Epithelial cell of esophagus (primary cell): ENCODE data around the gene SLC18A2.

ENCODE experiments used
- DNase-seq: peaks from one replicate; pipeline ENCODE4 v3.0.0; 2010; ENCODE audit warnings: low read depth
- H3K4me3 ChIP-seq: 2 replicates; pipeline ENCODE4 v1.5.1; 2011; ENCODE audit warnings: mild to moderate bottlenecking, low read length, control low read depth
- CTCF ChIP-seq: IDR thresholded peaks from 2 replicates; pipeline ENCODE4 v1.5.1; 2011; ENCODE audit warnings: low read depth, mild to moderate bottlenecking, low read length, control low read depth, inconsistent platforms; ENCODE audit not compliant: insufficient read depth; ENCODE audit errors: missing control alignments

SLC18A2 gene

GRCh38 chr10:117268907-117269306, 28.0 kb downstream of the SLC18A2 start:
- no peak overlapping the region for H3K4me3 ChIP-seq
- no peak for DNase-seq
- no peak for TF ChIP-seq CTCF

GRCh38 chr10:117271427-117271826, 30.5 kb downstream of the SLC18A2 start:
- no peak for TF ChIP-seq CTCF
- H3K4me3 ChIP-seq: no peak overlapping the region
- DNase-seq: peak; percentile 77

GRCh38 chr10:117272195-117273076, 31.5 kb downstream of the SLC18A2 start:
- H3K4me3 ChIP-seq: no peak overlapping the region
- TF ChIP-seq CTCF: no peak
- no peak for DNase-seq

- H3K4me3 ChIP-seq: no peak overlapping the region
- TF ChIP-seq CTCF: no peak
- no peak for DNase-seq
Observed at GRCh38 chr10:117273980-117274379, 33.1 kb downstream of the SLC18A2 start.

- no peak for TF ChIP-seq CTCF
- no peak overlapping the region for H3K4me3 ChIP-seq
- DNase-seq: no peak
Observed at GRCh38 chr10:117274509-117274908, 33.6 kb downstream of the SLC18A2 start.

GRCh38 chr10:117275121-117275520, 34.2 kb downstream of the SLC18A2 start:
- DNase-seq: no peak
- TF ChIP-seq CTCF: no peak
- H3K4me3 ChIP-seq: no peak overlapping the region

GRCh38 chr10:117277675-117278074, 36.8 kb downstream of the SLC18A2 start:
- no peak for TF ChIP-seq CTCF
- H3K4me3 ChIP-seq: no peak overlapping the region
- no peak for DNase-seq
